CD8-positive, alpha-beta memory T cell (primary cell): Measurements from ENCODE around the gene ABAT. TPM values are rescaled to one million over a fixed set of nuclear protein-coding genes. Genes with fewer than 3 reads are reported as not detected.
A peak's percentile ranks its signal among the peaks of the same experiment; 100 is the strongest.

ENCODE experiments used
- CTCF ChIA-PET: fragments of 350-600 bp; sonication (Branson Sonifier 250); formaldehyde crosslinking; loops from one replicate; lab custom pipeline; 2021; ENCODE audit warnings: antibody characterized with exemption; lab: Charles Lee
- POLR2A ChIA-PET: fragments of 350-600 bp; sonication (Branson Sonifier 250); formaldehyde crosslinking; loops from one replicate; lab custom pipeline; 2021; ENCODE audit warnings: antibody characterized with exemption; lab: Charles Lee
- DNase-seq, 5 donors: peaks; one replicate each; pipeline versions ENCODE4 v3.0.0 to v3.0.0-alpha.2; 2020 to 2022; ENCODE audit warnings: mixed read lengths in 1 of 5
- H3K27ac ChIP-seq: one replicate; pipeline ENCODE4 v1.7.0; 2013; ENCODE audit warnings: low read depth, mild to moderate bottlenecking, low read length, moderate library complexity
- H3K27me3 ChIP-seq: 2 replicates; pipeline ENCODE4 v1.7.0; 2013; ENCODE audit warnings: low read length, mild to moderate bottlenecking; ENCODE audit not compliant: insufficient read depth, poor library complexity, severe bottlenecking
- H3K36me3 ChIP-seq: 2 replicates; pipeline ENCODE4 v1.7.0; 2013; ENCODE audit warnings: mild to moderate bottlenecking, low read length, moderate library complexity; ENCODE audit not compliant: insufficient read depth
- H3K4me1 ChIP-seq: 2 replicates; pipeline ENCODE4 v1.7.0; 2013; ENCODE audit warnings: mild to moderate bottlenecking, low read length, moderate library complexity; ENCODE audit not compliant: insufficient read depth
- H3K4me3 ChIP-seq: 2 replicates; pipeline ENCODE4 v1.7.0; 2013; ENCODE audit warnings: mild to moderate bottlenecking, low read length
- H3K9me3 ChIP-seq: 2 replicates; pipeline ENCODE4 v1.7.0; 2013; ENCODE audit warnings: mild to moderate bottlenecking, low read length
- H3K27ac Mint-ChIP-seq, 8 donors: one replicate each; pipeline ENCODE4 v1.8.0; 2020 to 2021; ENCODE audit warnings: mixed read lengths in 8 of 8, mild to moderate bottlenecking in 6 of 8, inconsistent platforms in 3 of 8, moderate library complexity in 3 of 8
- H3K27me3 Mint-ChIP-seq, 2 donors: one replicate each; pipeline ENCODE4 v1.8.0; 2020 to 2021; ENCODE audit warnings: mixed read lengths in 2 of 2, mild to moderate bottlenecking in 1 of 2, moderate library complexity in 1 of 2
- H3K36me3 Mint-ChIP-seq, 3 donors: one replicate each; pipeline ENCODE4 v1.8.0; 2020 to 2021; ENCODE audit warnings: mixed read lengths in 3 of 3, inconsistent platforms in 1 of 3, mild to moderate bottlenecking in 1 of 3
- H3K4me1 Mint-ChIP-seq, 3 donors: one replicate each; pipeline ENCODE4 v1.8.0; 2020 to 2021; ENCODE audit warnings: mixed read lengths in 3 of 3, inconsistent platforms in 1 of 3, mild to moderate bottlenecking in 1 of 3
- H3K4me3 Mint-ChIP-seq, 7 donors: one replicate each; pipeline ENCODE4 v1.8.0; 2020 to 2021; ENCODE audit warnings: mixed read lengths in 7 of 7, mild to moderate bottlenecking in 6 of 7, moderate library complexity in 4 of 7, inconsistent platforms in 2 of 7
- H3K9me3 Mint-ChIP-seq, 5 donors: one replicate each; pipeline ENCODE4 v1.8.0; 2020 to 2022; ENCODE audit warnings: mixed read lengths in 5 of 5, mild to moderate bottlenecking in 3 of 5, moderate library complexity in 2 of 5, inconsistent platforms in 1 of 5
- polyA plus RNA-seq: library from polyadenylated mRNA; unstranded; fragments of 300-500 nt; fragmentation: Illumina TruSeq; gene quantifications from one replicate; pipeline ENCODE4 v1.2.3, GENCODE V29; 2021
- total RNA-seq, 2 experiments: library from RNA; stranded (reverse); gene quantifications; one replicate each; pipeline ENCODE4 v1.2.3, GENCODE V29; 2021

ABAT gene
- total and polyA plus RNA-seq, 3 experiments from 2014 or later, result 3.0 to 10.1 (median 9.8) TPM

DNA sequence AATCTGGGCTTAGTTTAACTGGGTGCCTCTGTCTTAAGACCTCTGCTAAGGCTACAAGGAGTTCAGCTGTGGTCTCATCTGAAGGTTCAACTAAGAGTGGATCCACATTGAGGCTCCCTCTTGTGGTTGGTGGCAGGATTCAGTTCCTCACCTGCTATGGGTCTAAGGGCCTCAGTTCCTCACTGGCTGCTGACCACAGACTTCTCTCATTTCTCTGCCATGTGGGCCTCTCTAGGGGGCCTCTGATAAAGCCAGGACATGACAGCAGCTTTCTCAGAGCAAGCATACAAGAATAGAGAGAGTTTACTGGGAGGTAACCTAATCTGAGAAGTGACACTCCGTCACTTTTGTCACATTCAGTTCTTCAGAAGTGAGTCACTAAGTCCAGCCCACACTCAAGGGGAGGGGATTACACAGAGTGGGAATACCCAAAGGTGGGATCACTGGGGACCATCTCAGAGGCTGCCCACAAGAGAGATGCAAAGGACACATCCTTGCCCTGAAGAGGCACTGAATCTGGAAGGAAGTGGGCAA lies 19.2 kb upstream of the ABAT start:
- Histone ChIP-seq H3K4me3 (no peak overlapping the region), H3K27ac (no peak overlapping the region), H3K4me1 (no peaks in the 10 kb centered on the region), H3K27me3 (no peaks in the 10 kb centered on the region), H3K9me3 (no peaks in the 10 kb centered on the region), H3K36me3 (no peaks in the 10 kb centered on the region)
- Mint-ChIP-seq H3K4me1 (no peaks in the 10 kb centered on the region), H3K27me3 (no peaks in the 10 kb centered on the region), H3K36me3 (peaks cover 0 to 1% (median 0%) of the 10 kb centered on the region in 3 donors), H3K27ac (no peak overlapping the region), H3K9me3 (no peaks in the 10 kb centered on the region), H3K4me3 (no peak overlapping the region)
- DNase-seq, result no peak
- ChIA-PET CTCF (interaction anchor here (1.0 kb wide), 1 partner anchor 86 kb away, joined by 4 read pairs; no protein-coding TSS in a partner anchor), POLR2A (no interaction called here)

- Histone ChIP-seq H3K27ac (no peak overlapping the region), H3K27me3 (no peaks in the 10 kb centered on the region), H3K36me3 (no peaks in the 10 kb centered on the region), H3K4me1 (no peaks in the 10 kb centered on the region), H3K9me3 (no peaks in the 10 kb centered on the region), H3K4me3 (no peak overlapping the region)
- no peak overlapping the region for H3K4me3 Mint-ChIP-seq
- H3K27ac Mint-ChIP-seq, result no peak overlapping the region
- no peaks in the 10 kb centered on the region for H3K9me3 Mint-ChIP-seq
- DNase-seq, result no peak
- no peaks in the 10 kb centered on the region for H3K27me3 Mint-ChIP-seq
- ChIA-PET POLR2A (no interaction called here), CTCF (interaction anchor here (1.5 kb wide), 1 partner anchor 89 kb away, joined by 3 read pairs; no protein-coding TSS in a partner anchor)
- H3K4me1 Mint-ChIP-seq, result no peaks in the 10 kb centered on the region
- H3K36me3 Mint-ChIP-seq, result peaks cover 0 to 4% (median 0%) of the 10 kb centered on the region in 3 donors
Observed at GRCh38 chr16:8656376-8656775, 18.0 kb upstream of the ABAT start.

- DNase-seq, result peak in 3 of 5 donors; percentile 28 to 71 (median 53)
- Mint-ChIP-seq H3K27ac (no peak overlapping the region), H3K9me3 (no peaks in the 10 kb centered on the region), H3K4me1 (no peaks in the 10 kb centered on the region), H3K4me3 (no peak overlapping the region), H3K36me3 (peaks cover 0 to 19% (median 2%) of the 10 kb centered on the region in 3 donors), H3K27me3 (no peaks in the 10 kb centered on the region)
- H3K27ac ChIP-seq, result no peak overlapping the region
- H3K36me3 ChIP-seq, result no peaks in the 10 kb centered on the region
- H3K4me1 ChIP-seq, result no peaks in the 10 kb centered on the region
- ChIA-PET CTCF (interaction anchor here (0.9 to 5.0 kb wide), 3 partner anchors 15 to 474 kb away, joined by 3 to 24 read pairs (median 3); partner anchors contain the start of gene LITAFD), POLR2A (no interaction called here)
- no peaks in the 10 kb centered on the region for H3K27me3 ChIP-seq
- no peaks in the 10 kb centered on the region for H3K9me3 ChIP-seq
- no peak overlapping the region for H3K4me3 ChIP-seq
Observed at GRCh38 chr16:8660841-8661301, 13.5 kb upstream of the ABAT start.

- no peaks in the 10 kb centered on the region for H3K27me3 ChIP-seq
- no peaks in the 10 kb centered on the region for H3K9me3 ChIP-seq
- Mint-ChIP-seq H3K4me1 (no peaks in the 10 kb centered on the region), H3K27me3 (no peaks in the 10 kb centered on the region), H3K4me3 (no peak overlapping the region), H3K9me3 (no peaks in the 10 kb centered on the region), H3K27ac (no peak overlapping the region), H3K36me3 (peaks cover 0 to 25% (median 3%) of the 10 kb centered on the region in 3 donors)
- H3K4me1 ChIP-seq, result no peaks in the 10 kb centered on the region
- no peak overlapping the region for H3K4me3 ChIP-seq
- H3K27ac ChIP-seq, result no peak overlapping the region
- H3K36me3 ChIP-seq, result no peaks in the 10 kb centered on the region
- no peak for DNase-seq
- POLR2A ChIA-PET, result no interaction called here
- CTCF ChIA-PET, result interaction anchor here (0.9 to 5.0 kb wide), 2 partner anchors 219 to 473 kb away, joined by 3 to 24 read pairs; partner anchors contain the start of gene LITAFD
Observed at GRCh38 chr16:8661703-8662102, 12.7 kb upstream of the ABAT start.

GRCh38 chr16:8663192-8664089 lies 11.0 kb upstream of the ABAT start:
- Histone ChIP-seq H3K4me3 (no peak overlapping the region), H3K36me3 (no peaks in the 10 kb centered on the region), H3K27me3 (no peaks in the 10 kb centered on the region), H3K9me3 (no peaks in the 10 kb centered on the region), H3K27ac (no peak overlapping the region), H3K4me1 (no peaks in the 10 kb centered on the region)
- H3K36me3 Mint-ChIP-seq, result peaks cover 3 to 34% (median 6%) of the 10 kb centered on the region in 3 donors
- H3K9me3 Mint-ChIP-seq, result no peaks in the 10 kb centered on the region
- ChIA-PET POLR2A (interaction anchor here (1.3 kb wide), 1 partner anchor 11 kb away, joined by 3 read pairs; the partner anchor contains the start of gene ABAT), CTCF (interaction anchor here (0.7 to 5.0 kb wide), 2 partner anchors 20 to 217 kb away, joined by 3 to 24 read pairs; partner anchors contain the start of gene LITAFD)
- DNase-seq, result no peak
- no peaks in the 10 kb centered on the region for H3K27me3 Mint-ChIP-seq
- no peak overlapping the region for H3K27ac Mint-ChIP-seq
- H3K4me3 Mint-ChIP-seq, result no peak overlapping the region
- H3K4me1 Mint-ChIP-seq, result no peaks in the 10 kb centered on the region

GRCh38 chr16:8665529-8665928 lies 8.9 kb upstream of the ABAT start:
- H3K4me1 Mint-ChIP-seq, result no peaks in the 10 kb centered on the region
- Histone ChIP-seq H3K9me3 (no peaks in the 10 kb centered on the region), H3K27me3 (no peaks in the 10 kb centered on the region), H3K36me3 (no peaks in the 10 kb centered on the region), H3K4me3 (no peak overlapping the region), H3K27ac (no peak overlapping the region), H3K4me1 (no peaks in the 10 kb centered on the region)
- ChIA-PET POLR2A (no interaction called here), CTCF (no interaction called here)
- no peak overlapping the region for H3K27ac Mint-ChIP-seq
- DNase-seq, result no peak
- H3K36me3 Mint-ChIP-seq, result peaks cover 5 to 34% (median 6%) of the 10 kb centered on the region in 3 donors
- H3K27me3 Mint-ChIP-seq, result no peaks in the 10 kb centered on the region
- no peaks in the 10 kb centered on the region for H3K9me3 Mint-ChIP-seq
- no peak overlapping the region for H3K4me3 Mint-ChIP-seq

DNA sequence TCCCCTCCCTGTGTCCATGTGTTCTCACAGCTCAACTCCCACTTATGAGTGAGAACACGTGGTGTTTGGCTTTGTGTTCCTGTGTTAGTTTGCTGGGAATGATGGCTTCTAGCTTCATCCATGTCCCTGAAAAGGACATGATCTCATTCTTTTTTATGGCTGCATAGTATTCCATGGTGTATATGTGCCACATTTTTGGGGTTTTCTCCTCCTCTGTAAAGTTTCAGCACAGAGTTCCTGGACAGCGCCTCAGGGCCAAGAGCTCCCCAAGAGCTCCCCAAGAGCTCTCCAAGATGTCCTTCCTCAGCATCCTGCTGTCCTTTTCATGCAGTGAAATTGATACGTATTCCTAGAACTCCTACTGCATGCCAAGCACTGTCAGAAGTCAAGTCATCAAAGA lies 6.9 kb upstream of the ABAT start:
- DNase-seq, result no peak
- H3K4me3 Mint-ChIP-seq, result no peak overlapping the region
- H3K27ac Mint-ChIP-seq, result no peak overlapping the region
- H3K36me3 Mint-ChIP-seq, result peaks cover 3 to 33% (median 6%) of the 10 kb centered on the region in 3 donors
- Histone ChIP-seq H3K4me3 (no peak overlapping the region), H3K27ac (no peak overlapping the region), H3K27me3 (no peaks in the 10 kb centered on the region), H3K4me1 (no peaks in the 10 kb centered on the region), H3K36me3 (no peaks in the 10 kb centered on the region), H3K9me3 (no peaks in the 10 kb centered on the region)
- POLR2A ChIA-PET, result no interaction called here
- H3K9me3 Mint-ChIP-seq, result no peaks in the 10 kb centered on the region
- CTCF ChIA-PET, result no interaction called here
- no peaks in the 10 kb centered on the region for H3K4me1 Mint-ChIP-seq
- no peaks in the 10 kb centered on the region for H3K27me3 Mint-ChIP-seq

GRCh38 chr16:8668113-8668512 lies 6.3 kb upstream of the ABAT start:
- Mint-ChIP-seq H3K27ac (no peak overlapping the region), H3K27me3 (no peaks in the 10 kb centered on the region), H3K4me1 (no peaks in the 10 kb centered on the region), H3K4me3 (no peak overlapping the region), H3K9me3 (no peaks in the 10 kb centered on the region), H3K36me3 (peaks cover 3 to 33% (median 6%) of the 10 kb centered on the region in 3 donors)
- Histone ChIP-seq H3K27ac (no peak overlapping the region), H3K9me3 (no peaks in the 10 kb centered on the region), H3K4me1 (no peaks in the 10 kb centered on the region), H3K27me3 (no peaks in the 10 kb centered on the region), H3K4me3 (no peak overlapping the region), H3K36me3 (no peaks in the 10 kb centered on the region)
- CTCF ChIA-PET, result no interaction called here
- no peak for DNase-seq
- POLR2A ChIA-PET, result no interaction called here
